ENCODE data around the gene ZNF155.
"Not testable (repeated sequence)": the region's sequence is repeated elsewhere in the genome, so short reads cannot be mapped to it uniquely, and the experiment has no call there.

ZNF155 gene

DNA sequence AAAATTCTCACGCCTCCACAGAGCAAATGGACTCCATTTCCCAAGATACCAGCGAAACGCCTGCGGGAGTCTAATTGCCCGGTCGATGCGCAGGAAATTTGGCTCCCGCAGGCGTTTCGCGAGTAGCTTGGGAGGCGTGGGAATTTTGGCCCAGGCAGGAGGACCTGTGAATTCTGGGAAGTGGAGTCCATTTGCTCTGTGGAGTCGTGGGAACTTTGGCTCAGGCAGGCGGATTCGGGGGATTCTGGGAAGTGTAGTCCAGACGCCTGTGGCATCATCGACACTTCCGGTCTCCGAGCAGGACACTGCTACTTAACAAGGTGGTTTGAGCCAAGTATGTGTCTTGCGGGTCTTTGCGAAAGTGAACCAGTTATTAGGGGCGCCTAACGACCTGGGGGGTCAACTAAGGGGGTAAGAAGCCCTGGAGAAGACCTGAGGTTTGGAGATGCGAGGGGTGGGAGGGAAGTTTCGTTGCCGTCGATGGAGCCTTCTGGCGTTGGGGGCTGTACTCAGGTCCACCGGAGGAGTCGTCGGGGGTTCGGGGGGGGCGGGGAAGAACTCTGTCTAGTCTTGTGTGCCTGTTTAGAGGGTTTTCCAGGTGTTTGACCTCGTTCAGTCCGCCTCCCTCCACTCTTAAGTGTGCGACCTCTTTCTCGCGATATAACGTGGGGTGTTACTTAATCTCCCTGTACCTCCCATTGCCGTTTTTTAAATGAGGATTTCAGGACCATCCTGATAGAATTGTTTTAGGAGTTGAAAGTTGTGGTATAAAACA lies at the start of gene ZNF155:
TSS of gene ZNF155 (plus strand) at position 277 of the 775 bp plus-strand sequence. CDS start 4,356 bp downstream, outside the sequence.
- peak; percentile 83 for DNase-seq

DNA sequence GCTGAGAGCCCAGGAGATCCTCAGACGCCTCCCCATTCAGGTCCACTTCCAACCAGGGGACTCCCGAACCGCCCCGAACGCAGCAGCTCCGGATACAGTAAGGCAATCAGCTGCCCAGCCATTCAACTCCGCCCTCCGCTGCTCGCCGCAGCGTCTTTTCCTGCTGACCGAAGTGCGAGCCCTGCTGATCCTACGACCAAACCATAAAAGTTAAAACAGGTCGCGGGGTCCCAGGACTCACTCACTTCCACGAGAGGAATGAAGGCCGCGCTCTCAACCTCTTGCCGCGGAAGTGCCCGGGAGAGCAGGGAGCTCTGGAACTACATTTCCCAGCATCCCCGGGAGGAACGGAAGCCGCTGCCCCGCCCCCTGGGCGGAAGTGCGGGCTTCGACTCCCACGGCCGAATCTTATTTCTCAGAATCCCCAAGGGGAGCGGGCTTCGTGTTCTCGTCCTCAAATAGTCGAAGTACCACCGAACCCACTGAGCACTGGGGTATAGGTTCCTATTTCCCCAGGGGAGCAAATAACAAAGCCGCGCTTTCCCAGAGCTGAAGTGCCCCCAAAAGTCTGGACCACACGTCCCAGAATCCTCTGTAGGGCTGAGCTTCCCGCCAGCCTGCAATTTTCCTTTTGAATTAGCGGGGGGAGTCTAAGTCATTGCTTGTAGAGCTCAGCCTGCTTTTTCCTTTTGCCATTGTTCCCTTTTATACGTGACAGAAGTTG lies 48.8 kb upstream of the ZNF155 start, which contains the start of gene ZNF45:
TSS of gene ZNF45 (minus strand) at position 298 of the 724 bp plus-strand sequence. CDS start 13,097 bp downstream, outside the sequence.
- DNase-seq = peak; percentile 52

DNA sequence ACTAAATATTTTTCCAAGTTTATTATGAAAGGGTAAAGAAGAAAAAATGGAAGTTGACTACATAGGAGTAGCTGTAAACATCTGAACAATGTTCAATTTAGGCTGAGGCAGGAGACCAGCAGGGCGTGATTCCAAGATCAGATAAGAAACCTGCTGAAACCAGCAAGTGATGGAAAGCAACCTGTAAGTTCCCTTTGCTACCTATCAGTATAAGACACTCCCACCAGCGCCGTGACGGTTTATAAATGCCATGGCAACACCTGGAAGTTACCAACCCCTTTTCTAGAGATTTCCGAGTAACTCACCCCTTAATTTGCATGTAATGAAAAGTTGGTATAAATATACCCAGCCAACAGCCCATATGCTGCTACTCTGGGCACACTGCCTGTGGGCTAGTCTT lies 47.8 kb upstream of the ZNF155 start:
- DNase-seq = no peak

DNA sequence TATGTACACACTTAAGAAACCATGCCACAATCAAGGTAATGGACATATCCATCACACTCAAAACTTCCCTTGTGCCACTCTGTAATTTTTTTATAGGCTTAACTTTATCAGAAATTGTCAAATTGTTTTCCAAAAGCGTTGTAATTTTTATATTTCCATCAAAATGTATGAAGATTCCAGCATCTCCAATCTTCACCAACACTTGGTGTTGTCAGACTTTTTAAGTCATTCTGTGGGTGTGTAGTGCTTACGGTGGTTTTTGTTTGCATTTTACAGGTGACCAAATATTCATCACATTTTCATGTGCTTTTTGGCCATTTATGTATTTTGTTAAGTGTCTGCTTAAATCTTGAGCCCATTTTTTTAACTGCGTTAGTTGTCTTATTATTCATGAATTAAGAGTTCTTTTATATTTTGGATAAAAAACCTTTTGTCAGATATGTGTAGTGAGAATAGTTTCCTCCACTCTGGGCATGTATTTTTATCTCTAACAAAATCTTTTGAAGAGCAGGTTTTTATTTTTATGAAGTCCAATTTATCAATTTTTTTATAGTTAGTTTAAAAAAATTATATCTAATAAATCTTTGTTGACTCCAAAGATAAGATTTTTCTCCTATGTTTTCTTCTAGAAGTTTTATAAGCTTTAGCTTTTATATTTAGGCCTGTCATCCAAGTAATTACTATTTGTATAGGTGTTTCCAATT lies 44.3 kb upstream of the ZNF155 start:
- DNase-seq = no peak

DNA sequence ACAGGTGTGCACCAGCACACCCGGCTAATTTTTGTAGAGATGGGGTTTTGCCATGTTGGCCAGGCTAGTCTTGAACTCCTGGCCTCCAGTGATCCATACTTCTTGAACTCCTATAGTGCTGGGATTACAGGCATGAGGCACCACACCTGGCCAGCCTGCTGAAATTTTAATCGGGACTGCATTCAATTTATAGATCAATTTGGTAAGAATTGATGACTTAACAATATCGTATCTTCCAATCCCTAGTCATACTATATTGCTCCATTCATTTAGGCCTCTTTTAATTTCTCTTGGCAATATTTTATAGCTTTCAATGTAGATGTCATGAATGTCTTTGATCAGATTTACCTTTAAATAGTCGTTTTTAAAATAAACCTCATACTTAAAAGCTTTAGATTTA lies 43.3 kb upstream of the ZNF155 start:
- DNase-seq = no peak

DNA sequence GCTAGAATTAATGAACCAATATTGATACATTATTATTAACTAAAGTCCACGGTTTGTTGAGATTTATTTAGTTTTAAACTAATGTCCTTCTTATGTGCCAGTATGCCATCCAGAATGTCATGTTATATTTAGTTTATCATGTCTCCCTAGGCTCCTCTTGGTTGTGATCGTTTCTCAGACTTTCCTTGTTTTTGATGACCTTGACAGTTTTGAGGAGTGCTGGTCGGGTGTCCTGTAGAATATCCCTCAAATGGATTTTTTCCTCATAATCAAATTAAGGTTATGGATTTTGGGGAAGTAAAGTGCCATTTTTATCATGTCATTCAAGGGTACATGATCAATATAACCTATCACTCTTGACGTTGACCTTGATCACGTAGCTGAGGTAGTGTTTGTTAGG lies 42.8 kb upstream of the ZNF155 start:
- DNase-seq = no peak

DNA sequence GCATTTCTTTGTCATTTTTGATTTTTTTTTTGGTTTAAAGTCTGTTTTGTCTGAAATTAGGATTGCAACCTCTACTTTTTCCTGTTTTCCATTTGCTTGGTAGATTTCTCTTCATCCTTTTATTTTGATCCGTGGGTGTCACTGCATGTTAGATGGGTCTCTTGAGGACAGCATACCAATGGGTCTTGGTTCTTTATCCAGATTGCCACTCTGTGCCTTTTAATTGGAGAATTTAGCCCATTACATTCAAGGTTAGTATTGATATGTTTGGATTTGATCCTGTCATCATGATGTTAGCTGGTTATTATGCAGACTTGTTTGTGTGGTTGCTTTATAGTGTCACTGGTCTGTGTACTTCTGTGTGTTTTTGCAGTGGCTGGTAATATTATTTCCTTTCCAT lies 36.6 kb upstream of the ZNF155 start:
- not testable (repeated sequence) for DNase-seq

DNA sequence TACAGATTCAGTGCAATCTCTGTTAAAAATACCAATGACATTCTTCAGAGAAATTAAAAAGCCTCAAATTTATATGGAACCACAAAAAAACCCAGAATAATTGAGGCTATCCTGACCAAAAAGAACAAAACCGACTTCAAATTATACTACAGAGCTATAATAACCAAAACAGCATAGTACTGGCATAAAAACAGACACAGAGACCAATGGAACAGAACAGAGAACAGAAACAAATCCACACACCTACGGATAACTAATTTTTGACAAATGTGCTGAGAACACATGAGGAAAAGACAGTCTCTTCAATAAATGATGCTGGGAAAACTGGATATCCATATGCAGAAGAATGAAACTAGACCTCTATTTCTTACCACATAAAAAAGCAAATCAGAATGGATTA lies 34.2 kb upstream of the ZNF155 start:
- DNase-seq = not testable (repeated sequence)

DNA sequence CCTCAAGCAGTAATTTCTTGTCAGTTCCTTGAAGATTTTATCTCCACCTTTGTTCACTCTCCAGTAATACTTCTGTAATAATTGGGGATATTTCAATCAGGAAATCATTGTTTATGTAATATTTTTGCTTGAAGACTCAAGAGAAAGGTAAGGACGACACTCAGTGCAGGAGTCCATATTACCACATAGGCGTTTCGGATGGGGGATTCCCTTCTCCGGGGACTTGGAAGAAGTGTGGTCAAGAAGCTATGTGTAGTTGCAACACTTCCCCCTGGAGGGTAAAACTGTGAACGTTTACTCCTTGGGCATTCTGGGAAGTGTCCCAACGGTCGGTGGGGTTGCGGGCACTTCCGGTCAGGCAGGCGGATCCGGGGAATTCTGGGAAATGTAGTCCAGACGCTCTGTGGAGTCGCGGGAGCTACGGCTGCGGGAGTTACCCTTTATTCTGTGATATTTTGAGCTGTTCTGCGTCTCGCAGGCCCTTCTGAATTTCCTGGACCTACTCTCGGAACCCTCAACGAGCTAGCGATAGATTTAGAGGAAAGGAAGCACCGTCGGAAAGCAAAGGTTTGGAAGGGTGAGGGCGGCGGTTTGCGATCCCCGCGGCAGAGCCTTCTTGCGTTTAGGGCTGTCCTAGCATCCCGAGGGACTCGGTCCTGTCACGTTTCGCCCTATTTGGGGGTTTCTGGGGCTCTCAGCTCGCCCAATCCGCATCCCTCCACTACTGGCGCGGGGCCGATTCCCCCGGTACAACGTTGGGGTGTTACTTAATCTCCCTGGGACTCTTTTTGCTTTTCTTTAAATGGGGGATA lies 32.9 kb upstream of the ZNF155 start, which contains the start of gene ZNF221:
TSS of gene ZNF221 (plus strand) at position 395 of the 812 bp plus-strand sequence. CDS start 11,499 bp downstream, outside the sequence.
- DNase-seq = peak; percentile 69

DNA sequence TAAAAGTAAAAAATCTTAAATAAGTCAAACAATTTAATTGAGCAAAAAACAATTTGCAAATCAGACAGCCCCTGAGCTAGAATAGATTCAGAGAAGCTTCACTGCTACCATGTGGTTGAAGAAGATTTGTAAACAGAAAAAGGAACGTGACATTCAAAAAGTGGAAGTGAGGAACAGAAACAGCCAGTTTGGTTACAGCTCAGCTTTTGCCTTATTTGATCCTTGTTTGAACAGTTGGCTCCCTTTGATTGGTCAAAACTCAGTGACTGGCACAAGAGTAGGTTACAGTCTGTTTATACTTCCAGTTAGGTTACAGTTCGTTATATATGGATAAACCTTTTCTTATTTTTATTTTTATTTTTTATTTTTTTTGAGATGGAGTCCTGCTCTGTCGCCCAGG lies 27.2 kb upstream of the ZNF155 start:
- DNase-seq = no peak

DNA sequence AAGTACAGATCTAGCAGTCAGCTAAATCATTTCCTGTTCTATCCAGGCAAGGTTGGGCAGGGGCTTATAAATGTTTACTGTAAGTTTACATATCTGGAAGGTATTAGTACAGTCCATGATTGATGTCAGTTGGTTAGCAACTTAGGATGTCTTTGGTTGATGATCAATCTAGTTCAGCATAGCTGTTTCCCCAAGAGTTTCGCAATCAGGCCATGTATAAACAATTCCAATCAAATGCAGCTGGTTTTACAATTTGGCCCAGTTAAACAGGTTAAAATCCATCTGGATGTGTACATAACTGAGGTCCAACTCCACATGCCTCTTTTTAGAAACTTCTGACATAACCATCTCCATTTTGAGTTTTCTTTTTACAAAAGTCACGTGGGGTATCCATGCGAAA lies 26.1 kb upstream of the ZNF155 start:
- DNase-seq = no peak

DNA sequence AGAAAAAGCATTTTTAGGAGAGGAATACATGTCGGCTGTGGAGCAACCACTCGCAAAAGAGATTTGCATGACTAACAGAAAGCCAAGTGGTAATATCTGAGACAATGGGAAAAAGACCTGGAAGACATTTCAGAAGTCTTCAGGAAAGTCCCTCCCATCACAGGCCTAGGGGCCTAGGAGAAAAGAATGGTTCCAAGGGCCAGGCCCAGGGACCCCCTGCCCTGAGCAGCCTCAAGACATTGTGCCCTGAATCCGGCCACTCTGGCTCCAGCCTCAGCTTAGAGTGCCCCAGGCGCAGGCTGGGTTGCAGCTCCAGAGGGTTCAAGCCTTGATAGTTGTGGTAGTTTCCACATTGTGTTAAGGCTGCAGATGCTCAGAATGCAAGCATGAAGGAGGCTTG lies 23.6 kb upstream of the ZNF155 start:
- DNase-seq = no peak

DNA sequence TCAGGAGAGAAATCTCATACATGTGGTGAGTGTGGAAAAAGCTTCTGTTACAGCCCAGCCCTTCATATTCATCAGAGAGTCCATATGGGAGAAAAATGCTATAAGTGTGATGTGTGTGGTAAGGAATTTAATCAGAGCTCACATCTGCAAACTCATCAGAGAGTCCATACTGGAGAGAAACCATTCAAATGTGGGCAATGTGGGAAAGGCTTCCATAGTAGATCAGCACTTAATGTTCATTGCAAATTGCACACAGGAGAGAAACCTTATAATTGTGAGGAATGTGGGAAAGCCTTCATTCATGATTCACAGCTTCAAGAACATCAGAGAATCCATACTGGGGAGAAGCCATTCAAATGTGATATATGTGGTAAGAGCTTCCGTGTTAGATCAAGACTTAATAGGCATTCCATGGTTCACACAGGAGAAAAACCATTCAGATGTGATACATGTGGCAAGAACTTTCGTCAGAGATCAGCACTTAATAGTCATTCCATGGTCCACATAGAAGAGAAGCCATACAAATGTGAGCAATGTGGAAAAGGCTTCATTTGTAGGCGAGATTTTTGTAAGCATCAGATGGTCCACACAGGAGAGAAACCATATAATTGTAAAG lies 17.8 kb upstream of the ZNF155 start:
- DNase-seq = no peak

DNA sequence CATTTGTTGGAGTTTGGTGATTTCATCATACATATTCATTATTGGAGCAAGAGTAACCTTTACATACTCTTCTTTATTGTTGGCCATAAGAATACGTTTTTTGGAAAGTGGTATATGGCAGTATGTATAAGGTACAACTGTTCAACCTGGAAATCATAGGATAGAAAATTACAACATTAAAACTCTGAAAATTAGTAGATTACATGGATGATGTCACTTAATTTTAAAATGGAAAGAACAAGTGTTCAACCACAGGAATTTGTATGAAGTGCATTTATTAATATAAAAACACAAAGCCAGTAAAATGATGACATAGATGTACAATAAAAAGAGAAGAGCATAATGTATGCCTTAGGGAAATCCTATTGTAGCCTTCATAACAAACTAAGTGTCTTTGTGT lies 7.3 kb upstream of the ZNF155 start:
- no peak for DNase-seq

DNA sequence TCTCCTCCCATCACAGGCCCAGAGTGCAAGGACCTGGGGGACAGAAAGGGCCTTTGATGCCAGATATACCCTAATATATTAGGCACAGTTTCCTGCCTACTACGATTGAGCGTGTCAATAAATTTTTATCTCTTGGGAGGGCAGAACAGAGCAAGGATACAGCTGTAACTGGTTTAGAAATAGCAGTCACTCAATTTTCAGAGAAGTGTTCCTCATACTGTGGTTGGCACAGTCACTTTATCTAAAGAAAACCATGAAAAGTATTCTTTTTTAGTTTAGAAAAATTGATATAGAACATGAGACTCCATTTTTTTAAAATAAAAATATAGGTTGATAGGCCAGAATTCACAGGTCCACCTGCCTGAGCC lies 460 bp upstream of the ZNF155 start:
- no peak for DNase-seq

DNA sequence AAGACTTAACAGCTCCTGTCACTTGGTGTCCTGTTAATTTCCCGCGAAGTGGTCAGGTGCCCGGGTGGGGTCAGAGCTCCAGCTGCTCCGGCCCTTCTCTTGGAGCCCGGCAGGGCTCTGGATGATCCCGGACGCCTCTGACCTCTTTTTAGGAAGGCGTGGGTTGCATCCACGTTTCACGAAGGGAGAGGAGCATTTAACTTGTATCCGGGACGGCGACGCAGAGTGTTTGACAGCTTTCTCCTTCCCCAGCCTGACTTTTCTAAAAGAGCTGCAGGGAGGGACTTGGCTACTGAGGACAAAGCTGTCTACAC lies 656 bp downstream of the ZNF155 start:
- no peak for DNase-seq

DNA sequence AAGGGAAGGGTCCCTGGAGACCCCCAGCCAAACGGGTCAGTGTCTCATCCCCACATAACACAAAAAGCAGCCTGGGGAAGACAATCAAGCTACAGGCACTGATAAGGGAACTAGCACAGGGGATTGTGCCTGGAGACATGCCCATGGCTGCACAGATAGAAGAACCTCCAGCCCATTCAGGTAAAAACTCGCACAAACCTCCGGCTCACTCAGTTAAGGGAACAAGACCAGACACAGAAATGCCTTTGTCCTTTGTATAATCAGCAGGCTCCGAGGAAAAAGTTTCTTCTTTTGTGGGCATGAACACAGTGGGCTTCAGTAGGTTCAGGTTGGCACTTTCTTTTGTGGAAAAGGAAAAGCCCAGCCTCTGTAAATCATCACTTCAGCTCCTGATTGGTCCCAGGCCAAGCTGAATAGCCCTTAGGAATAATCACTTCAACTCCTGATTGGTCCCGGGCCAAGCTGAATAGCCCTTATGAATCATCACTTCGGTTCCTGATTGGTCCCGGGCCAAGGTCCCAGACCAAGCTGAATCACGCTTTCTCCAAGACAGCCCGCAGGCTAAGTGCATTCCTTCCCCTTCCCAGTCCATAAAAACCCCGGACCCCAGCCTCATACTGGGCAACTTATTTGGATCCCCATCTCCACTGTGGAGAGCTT lies 13.8 kb downstream of the ZNF155 start:
- no peak for DNase-seq

DNA sequence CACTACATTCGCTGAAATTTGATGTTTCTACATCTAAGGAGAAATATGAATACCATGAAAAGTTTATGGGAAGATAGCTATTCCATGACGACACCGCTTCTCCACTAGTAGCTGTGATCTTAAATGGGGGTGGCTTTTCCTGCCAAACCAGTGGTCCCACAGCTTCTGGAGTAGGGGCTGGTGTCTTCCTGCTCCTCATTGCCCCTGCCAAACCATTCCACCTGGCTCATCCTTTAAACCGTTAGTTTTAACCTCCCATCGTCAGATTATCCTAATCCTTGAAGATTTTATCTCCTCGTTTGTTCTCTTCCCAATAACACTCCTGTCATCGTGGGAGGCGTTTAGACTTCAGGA lies 18.2 kb downstream of the ZNF155 start:
- no peak for DNase-seq

DNA sequence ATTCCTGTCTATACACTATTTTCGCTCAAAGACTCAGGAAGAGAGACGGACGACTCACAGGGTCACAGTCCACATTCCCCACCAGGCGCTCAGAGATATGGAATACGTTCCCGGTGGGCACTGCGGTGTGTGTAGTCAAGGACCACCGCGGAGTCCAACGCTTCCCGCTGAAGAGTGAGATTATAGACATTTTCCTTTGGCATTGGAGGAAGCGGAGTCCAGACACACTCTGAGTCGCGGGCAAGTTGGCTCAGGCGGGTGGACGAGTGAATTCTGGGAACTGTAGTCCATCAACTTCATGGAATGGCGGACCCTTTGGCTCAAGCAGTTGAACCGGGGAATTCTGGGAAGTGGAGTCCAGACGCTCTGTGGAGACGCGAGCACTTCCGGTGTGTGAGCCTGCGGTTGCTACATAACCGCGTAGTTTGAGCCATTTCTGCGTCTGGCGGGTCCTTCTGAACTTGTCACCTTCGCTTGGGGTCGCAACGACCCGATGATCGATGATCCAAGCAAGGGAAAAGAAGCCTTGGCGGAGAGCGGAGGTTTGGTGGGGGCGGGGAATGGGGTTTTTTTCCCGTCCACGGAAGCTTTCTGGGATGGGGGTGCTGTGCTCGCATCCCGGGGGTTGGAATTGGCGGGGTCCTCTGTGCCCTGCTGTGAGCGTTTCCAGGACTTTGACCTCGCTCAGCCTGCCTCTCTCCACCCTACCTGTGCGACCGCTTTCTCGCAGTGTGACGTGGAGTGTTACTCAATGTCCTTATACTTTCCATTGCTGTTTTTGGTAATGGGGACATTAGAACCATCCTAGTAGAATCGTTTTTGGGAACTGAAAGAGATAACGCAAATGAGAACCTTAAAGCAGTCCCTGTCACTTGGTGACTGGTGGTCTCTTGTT lies 18.8 kb downstream of the ZNF155 start, which contains the start of gene ZNF230:
TSS of gene ZNF230 (plus strand) at position 392 of the 895 bp plus-strand sequence. CDS start 4,122 bp downstream, outside the sequence.
- peak; percentile 73 for DNase-seq

DNA sequence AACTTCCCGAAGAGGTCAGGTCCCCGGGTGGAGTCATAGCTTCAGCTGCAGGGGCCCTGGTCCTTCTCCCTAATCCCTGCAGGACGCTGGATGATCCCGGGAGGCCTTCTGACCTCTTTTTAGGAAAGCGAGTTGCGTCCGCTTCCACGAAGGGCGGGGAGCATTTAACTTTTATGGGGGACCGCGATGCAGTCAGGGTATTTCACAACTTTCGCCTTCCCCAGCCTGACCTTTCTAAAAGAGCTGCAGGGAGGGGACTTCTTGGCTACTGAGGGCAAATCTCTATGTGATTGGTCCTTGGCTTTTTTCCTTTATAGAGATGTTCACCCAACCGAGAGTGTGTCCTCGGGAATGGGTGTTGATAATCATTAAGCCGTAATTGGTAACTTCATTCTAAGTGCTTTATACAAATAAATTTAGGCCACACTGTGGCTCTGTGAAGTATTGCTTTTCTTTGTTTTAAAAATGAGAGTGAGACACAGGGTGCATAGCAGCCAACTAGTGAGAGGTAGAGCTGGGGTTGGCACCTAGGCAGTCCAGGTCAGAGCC lies 19.5 kb downstream of the ZNF155 start:
- DNase-seq = no peak

All from NCI-H1436 treated with DMSO at 0.1 percent for 48 hours (cell line).